Loucy (cell line): ENCODE measurements around the gene MTHFD2L.

ENCODE experiments used
- CTCF ChIP-seq: fragments of 200-600 bp; sonication (generic); conservative IDR thresholded peaks from 2 replicates; pipeline ENCODE4 v1.5.1; 2014; ENCODE audit warnings: mild to moderate bottlenecking, antibody characterized with exemption, low read length
- EZH2phosphoT487 ChIP-seq: fragments of 200-600 bp; IDR thresholded peaks from 2 replicates; pipeline ENCODE4 v1.6.1; 2018; ENCODE audit warnings: antibody characterized with exemption, mild to moderate bottlenecking, moderate library complexity, borderline replicate concordance

GRCh38 chr4:74127745-74128144, 30.2 kb upstream of the MTHFD2L start:
- TF ChIP-seq CTCF, result no peak
- TF ChIP-seq EZH2phosphoT487, result no peak
